ENCODE data around the gene CELF2. TPM values are rescaled to one million over a fixed set of nuclear protein-coding genes. Genes with fewer than 3 reads are reported as not detected.
"Not testable (repeated sequence)": the region's sequence is repeated elsewhere in the genome, so short reads cannot be mapped to it uniquely, and the experiment has no call there.

CELF2 gene
- total RNA-seq, 1 donor from 2014 or later = 134 TPM

GRCh38 chr10:11359869-11360268, 342.2 kb downstream of the CELF2 start:
- Mint-ChIP-seq H3K27ac (no peak overlapping the region), H3K4me3 (ENCODE audit: low read depth) (no peak overlapping the region), H3K4me1 (ENCODE audit: low read depth) (no peaks in the 10 kb centered on the region), H3K36me3 (ENCODE audit: low read depth) (no peaks in the 10 kb centered on the region), H3K9me3 (no peaks in the 10 kb centered on the region), H3K27me3 (ENCODE audit: low read depth) (peaks cover 2% of the 10 kb centered on the region)
- intact Hi-C loops (cut with micrococcal nuclease) = no loop called here
- DNase-seq (ENCODE audit: low spot score) = no peak

- DNase-seq (ENCODE audit: low spot score) = no peak
- H3K4me3 Mint-ChIP-seq (ENCODE audit: low read depth) = no peak overlapping the region
- H3K27ac Mint-ChIP-seq = no peak overlapping the region
- H3K9me3 Mint-ChIP-seq = no peaks in the 10 kb centered on the region
- H3K36me3 Mint-ChIP-seq (ENCODE audit: low read depth) = no peaks in the 10 kb centered on the region
- peaks cover 2% of the 10 kb centered on the region for H3K27me3 Mint-ChIP-seq (ENCODE audit: low read depth)
- H3K4me1 Mint-ChIP-seq (ENCODE audit: low read depth) = peaks cover 5% of the 10 kb centered on the region
- intact Hi-C loops (cut with micrococcal nuclease) = no loop called here
Observed at GRCh38 chr10:11363497-11363896, 345.8 kb downstream of the CELF2 start.

- Mint-ChIP-seq H3K4me1 (ENCODE audit: low read depth) (peaks cover 7% of the 10 kb centered on the region), H3K36me3 (ENCODE audit: low read depth) (no peaks in the 10 kb centered on the region), H3K27ac (no peak overlapping the region), H3K27me3 (ENCODE audit: low read depth) (peaks cover 2% of the 10 kb centered on the region), H3K9me3 (no peaks in the 10 kb centered on the region), H3K4me3 (ENCODE audit: low read depth) (no peak overlapping the region)
- intact Hi-C loops (cut with micrococcal nuclease) = no loop called here
- DNase-seq (ENCODE audit: low spot score) = no peak
Observed at GRCh38 chr10:11364241-11364640, 346.6 kb downstream of the CELF2 start.

- intact Hi-C loops (cut with micrococcal nuclease); H3K4me3 Mint-ChIP-seq (ENCODE audit: low read depth); DNase-seq (ENCODE audit: low spot score); H3K27ac Mint-ChIP-seq; H3K9me3 Mint-ChIP-seq; H3K4me1 Mint-ChIP-seq (ENCODE audit: low read depth); H3K27me3 Mint-ChIP-seq (ENCODE audit: low read depth); H3K36me3 Mint-ChIP-seq (ENCODE audit: low read depth): not testable (repeated sequence)
Observed at GRCh38 chr10:11366889-11367288, 349.2 kb downstream of the CELF2 start.

- DNase-seq (ENCODE audit: low spot score) = no peak
- Mint-ChIP-seq H3K27ac (no peak overlapping the region), H3K4me3 (ENCODE audit: low read depth) (no peak overlapping the region), H3K4me1 (ENCODE audit: low read depth) (peaks cover 7% of the 10 kb centered on the region), H3K36me3 (ENCODE audit: low read depth) (no peaks in the 10 kb centered on the region), H3K9me3 (no peaks in the 10 kb centered on the region), H3K27me3 (ENCODE audit: low read depth) (no peaks in the 10 kb centered on the region)
- intact Hi-C loops (cut with micrococcal nuclease) = no loop called here
Observed at GRCh38 chr10:11367505-11367904, 349.8 kb downstream of the CELF2 start.

- peaks cover under 1% of the 10 kb centered on the region for H3K4me1 Mint-ChIP-seq (ENCODE audit: low read depth)
Observed at GRCh38 chr10:11373717-11374171, 356.1 kb downstream of the CELF2 start.

GRCh38 chr10:11377267-11377666, 359.6 kb downstream of the CELF2 start:
- Mint-ChIP-seq H3K27me3 (ENCODE audit: low read depth) (peaks cover 2% of the 10 kb centered on the region), H3K36me3 (ENCODE audit: low read depth) (no peaks in the 10 kb centered on the region), H3K9me3 (no peaks in the 10 kb centered on the region), H3K27ac (no peak overlapping the region), H3K4me3 (ENCODE audit: low read depth) (no peak overlapping the region), H3K4me1 (ENCODE audit: low read depth) (no peaks in the 10 kb centered on the region)
- DNase-seq (ENCODE audit: low spot score) = no peak
- intact Hi-C loops (cut with micrococcal nuclease) = no loop called here

More at GRCh38 chr10:11373717-11374171, 356.1 kb downstream of the CELF2 start:
- Mint-ChIP-seq H3K36me3 (ENCODE audit: low read depth) (no peaks in the 10 kb centered on the region), H3K27me3 (ENCODE audit: low read depth) (peaks cover 2% of the 10 kb centered on the region), H3K4me3 (ENCODE audit: low read depth) (no peak overlapping the region), H3K27ac (no peak overlapping the region), H3K9me3 (no peaks in the 10 kb centered on the region)
- DNase-seq (ENCODE audit: low spot score) = no peak
- intact Hi-C loops (cut with micrococcal nuclease) = no loop called here

- Mint-ChIP-seq H3K4me1 (ENCODE audit: low read depth) (no peaks in the 10 kb centered on the region), H3K27ac (no peak overlapping the region)
- DNase-seq (ENCODE audit: low spot score) = no peak
Observed at GRCh38 chr10:11378835-11379234, 361.2 kb downstream of the CELF2 start.

GRCh38 chr10:11379771-11380170, 362.1 kb downstream of the CELF2 start:
- no peaks in the 10 kb centered on the region for H3K9me3 Mint-ChIP-seq
- no peak overlapping the region for H3K27ac Mint-ChIP-seq
- H3K4me3 Mint-ChIP-seq (ENCODE audit: low read depth) = no peak overlapping the region
- no peaks in the 10 kb centered on the region for H3K4me1 Mint-ChIP-seq (ENCODE audit: low read depth)
- no peak for DNase-seq (ENCODE audit: low spot score)
- intact Hi-C loops (cut with micrococcal nuclease) = no loop called here
- peaks cover 9% of the 10 kb centered on the region for H3K27me3 Mint-ChIP-seq (ENCODE audit: low read depth)
- H3K36me3 Mint-ChIP-seq (ENCODE audit: low read depth) = no peaks in the 10 kb centered on the region

More at GRCh38 chr10:11378835-11379234, 361.2 kb downstream of the CELF2 start:
- Mint-ChIP-seq H3K9me3 (no peaks in the 10 kb centered on the region), H3K36me3 (ENCODE audit: low read depth) (no peaks in the 10 kb centered on the region), H3K4me3 (ENCODE audit: low read depth) (no peak overlapping the region), H3K27me3 (ENCODE audit: low read depth) (peaks cover 2% of the 10 kb centered on the region)
- intact Hi-C loops (cut with micrococcal nuclease) = no loop called here

- Mint-ChIP-seq H3K27me3 (ENCODE audit: low read depth) (peaks cover 7% of the 10 kb centered on the region), H3K4me3 (ENCODE audit: low read depth) (no peak overlapping the region), H3K27ac (no peak overlapping the region), H3K4me1 (ENCODE audit: low read depth) (no peaks in the 10 kb centered on the region), H3K9me3 (no peaks in the 10 kb centered on the region), H3K36me3 (ENCODE audit: low read depth) (no peaks in the 10 kb centered on the region)
- intact Hi-C loops (cut with micrococcal nuclease) = no loop called here
- no peak for DNase-seq (ENCODE audit: low spot score)
Observed at GRCh38 chr10:11381023-11381422, 363.4 kb downstream of the CELF2 start.

GRCh38 chr10:11381511-11381910, 363.8 kb downstream of the CELF2 start:
- Mint-ChIP-seq H3K9me3 (no peaks in the 10 kb centered on the region), H3K27ac (no peak overlapping the region), H3K4me3 (ENCODE audit: low read depth) (no peak overlapping the region), H3K36me3 (ENCODE audit: low read depth) (no peaks in the 10 kb centered on the region), H3K4me1 (ENCODE audit: low read depth) (no peaks in the 10 kb centered on the region), H3K27me3 (ENCODE audit: low read depth) (peaks cover 7% of the 10 kb centered on the region)
- intact Hi-C loops (cut with micrococcal nuclease) = no loop called here
- DNase-seq (ENCODE audit: low spot score) = no peak

GRCh38 chr10:11382187-11382586, 364.5 kb downstream of the CELF2 start:
- Mint-ChIP-seq H3K27ac (no peak overlapping the region), H3K27me3 (ENCODE audit: low read depth) (peaks cover 7% of the 10 kb centered on the region), H3K4me3 (ENCODE audit: low read depth) (no peak overlapping the region), H3K9me3 (no peaks in the 10 kb centered on the region), H3K36me3 (ENCODE audit: low read depth) (no peaks in the 10 kb centered on the region), H3K4me1 (ENCODE audit: low read depth) (no peaks in the 10 kb centered on the region)
- DNase-seq (ENCODE audit: low spot score) = no peak
- intact Hi-C loops (cut with micrococcal nuclease) = no loop called here

- Mint-ChIP-seq H3K4me1 (ENCODE audit: low read depth) (no peaks in the 10 kb centered on the region), H3K36me3 (ENCODE audit: low read depth) (no peaks in the 10 kb centered on the region), H3K27ac (no peak overlapping the region), H3K4me3 (ENCODE audit: low read depth) (no peak overlapping the region), H3K27me3 (ENCODE audit: low read depth) (peaks cover 11% of the 10 kb centered on the region), H3K9me3 (no peaks in the 10 kb centered on the region)
- no peak for DNase-seq (ENCODE audit: low spot score)
- intact Hi-C loops (cut with micrococcal nuclease) = no loop called here
Observed at GRCh38 chr10:11386044-11386443, 368.4 kb downstream of the CELF2 start.
